NCI-H1105 (cell line): ENCODE data around the gene IFFO2.

ENCODE experiments used
- DNase-seq: peaks from one replicate; lab custom pipeline; 2025; lab: John Stamatoyannopoulos, UW

Gene IFFO2

DNA sequence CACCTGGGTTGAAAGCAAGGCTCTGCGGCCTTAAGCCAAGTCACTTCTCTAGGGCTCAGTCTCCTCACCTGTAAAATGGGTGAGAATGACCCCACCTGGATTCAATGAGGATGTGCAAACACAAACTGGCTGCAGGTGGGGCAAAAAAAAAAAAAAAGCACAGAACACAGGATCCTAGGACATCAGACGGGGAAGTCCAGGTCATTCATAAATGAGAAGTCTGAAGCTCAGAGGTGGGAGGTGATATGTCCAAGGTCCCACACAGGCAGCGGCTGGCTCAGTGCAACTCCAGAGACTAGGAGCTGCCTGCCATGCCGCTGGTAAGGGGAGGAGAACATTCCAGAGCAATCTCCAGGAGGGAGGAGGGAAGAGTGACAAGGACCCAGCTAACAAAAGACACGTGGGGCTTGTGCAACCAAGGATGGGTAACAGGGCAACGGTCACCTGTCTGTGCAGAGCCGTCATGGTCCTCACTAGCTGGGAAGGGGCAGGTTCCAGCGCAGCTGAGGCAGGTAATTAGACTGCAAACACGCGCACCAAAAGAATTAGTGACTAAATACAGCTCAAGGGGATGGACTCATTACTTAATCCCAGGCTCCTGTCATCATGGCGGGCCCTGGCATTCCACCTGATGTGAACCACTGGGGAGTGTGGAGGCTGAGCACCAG lies 19.5 kb downstream of the IFFO2 start:
- DNase-seq: no peak

DNA sequence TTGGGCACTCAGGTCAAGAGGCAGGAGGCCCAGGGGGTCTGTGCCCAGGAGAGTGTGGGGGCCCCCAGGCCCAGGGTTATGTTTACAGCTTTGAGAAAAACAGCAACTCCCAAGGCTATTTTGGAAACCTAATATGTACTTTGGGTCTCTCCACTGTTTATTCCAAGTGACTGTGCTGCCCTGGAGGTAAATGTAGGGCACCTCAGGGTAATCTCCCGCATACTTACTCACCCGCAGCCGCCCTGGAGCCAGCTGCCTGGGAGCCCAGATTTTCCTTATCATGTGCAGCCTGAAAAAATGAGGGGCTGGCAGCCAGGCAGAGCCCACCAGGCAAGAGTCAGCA lies 20.0 kb downstream of the IFFO2 start:
- no peak for DNase-seq

DNA sequence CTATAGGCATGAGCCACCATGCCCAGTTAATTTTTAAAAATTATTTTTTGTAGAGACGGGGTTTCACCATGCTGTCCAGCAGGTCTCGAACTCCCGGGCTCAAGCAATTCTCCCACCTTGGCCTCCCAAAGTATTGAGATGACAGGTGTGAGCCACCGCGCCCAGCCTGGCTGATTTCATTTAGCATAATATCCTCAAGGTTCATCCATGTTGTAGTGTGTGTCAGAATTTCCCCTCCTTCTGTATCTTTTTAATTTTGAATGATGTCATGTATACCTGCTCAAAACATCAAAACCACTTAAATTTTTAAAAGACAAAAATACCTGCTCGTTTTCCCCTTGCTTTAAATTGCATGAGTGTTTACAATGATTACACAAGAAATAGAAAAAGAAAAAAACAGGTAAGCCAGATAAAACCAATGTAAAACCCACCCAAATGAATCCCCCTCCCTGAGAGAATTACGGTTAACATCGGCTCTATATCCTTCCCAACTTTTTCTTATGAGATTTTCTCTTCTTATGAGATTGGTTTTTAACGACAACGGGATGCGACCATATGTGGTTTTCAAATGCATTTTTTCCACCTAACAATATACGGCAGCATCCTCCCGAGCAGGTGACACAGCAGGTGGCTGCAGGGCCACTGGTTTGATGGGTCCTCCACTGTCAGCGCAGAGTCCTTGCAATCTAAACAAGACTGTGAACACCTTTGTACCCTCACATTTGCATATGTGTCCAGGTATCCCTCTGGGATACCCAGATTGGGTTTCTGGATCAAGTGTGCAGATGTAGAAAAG lies 22.1 kb downstream of the IFFO2 start:
- DNase-seq: no peak

DNA sequence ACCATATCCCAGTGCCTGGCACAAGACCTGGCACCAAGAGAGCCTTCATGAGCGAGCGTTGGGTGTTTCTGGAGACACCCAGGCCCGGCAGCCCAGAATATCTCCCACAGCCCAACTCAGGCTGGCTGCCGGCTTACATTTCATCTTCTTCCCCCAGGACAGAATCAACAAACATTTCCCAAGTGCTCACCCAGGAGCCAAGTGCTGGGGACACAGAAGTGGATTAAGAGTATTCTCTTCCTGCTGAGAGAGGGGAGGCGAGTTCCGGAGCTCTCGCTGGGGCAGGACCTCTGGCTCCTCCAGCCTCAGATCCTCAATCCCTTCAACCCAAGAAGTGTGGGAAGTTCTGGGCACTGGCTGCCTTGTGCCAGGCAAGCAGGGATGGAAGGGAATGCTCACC lies 23.6 kb downstream of the IFFO2 start:
- DNase-seq: no peak

DNA sequence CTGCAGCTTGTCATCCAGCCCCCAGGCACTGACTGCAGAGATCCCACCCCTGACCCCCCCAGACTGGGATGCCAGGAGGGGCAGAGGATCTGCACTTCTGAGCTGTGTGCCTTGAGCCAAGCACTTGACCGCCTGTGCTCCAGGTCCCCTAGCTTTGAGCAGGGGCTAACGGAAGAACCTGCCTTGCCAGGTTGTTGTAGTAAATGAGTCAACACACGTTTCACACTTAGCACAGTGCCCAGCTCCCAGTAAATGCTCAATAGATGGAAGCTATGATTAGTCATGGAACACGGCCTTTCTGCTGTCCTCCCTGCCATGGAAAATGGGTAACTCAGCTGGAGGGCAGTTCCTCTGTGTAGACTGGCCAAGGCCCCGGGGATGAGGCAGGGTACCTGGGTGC lies 24.1 kb downstream of the IFFO2 start:
- DNase-seq: no peak

DNA sequence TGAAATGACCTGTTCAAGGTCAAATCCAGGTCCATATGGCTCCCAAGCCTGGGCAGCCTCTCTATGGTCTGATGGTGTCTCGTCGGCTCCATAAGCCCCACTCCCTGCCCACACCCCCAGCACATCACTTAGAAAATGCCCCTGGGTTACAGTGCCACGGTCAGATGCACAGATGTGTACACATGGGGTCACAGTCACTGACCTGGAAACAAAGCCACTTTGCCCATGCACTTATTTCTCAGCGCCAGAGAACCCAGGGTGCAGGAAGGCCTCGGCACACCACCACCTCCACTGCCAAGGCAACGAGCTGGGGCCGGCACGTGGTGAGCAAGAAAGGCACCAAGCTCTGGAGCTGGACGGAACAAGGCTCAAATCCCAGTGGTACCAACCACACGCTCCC lies 24.7 kb downstream of the IFFO2 start:
- no peak for DNase-seq

DNA sequence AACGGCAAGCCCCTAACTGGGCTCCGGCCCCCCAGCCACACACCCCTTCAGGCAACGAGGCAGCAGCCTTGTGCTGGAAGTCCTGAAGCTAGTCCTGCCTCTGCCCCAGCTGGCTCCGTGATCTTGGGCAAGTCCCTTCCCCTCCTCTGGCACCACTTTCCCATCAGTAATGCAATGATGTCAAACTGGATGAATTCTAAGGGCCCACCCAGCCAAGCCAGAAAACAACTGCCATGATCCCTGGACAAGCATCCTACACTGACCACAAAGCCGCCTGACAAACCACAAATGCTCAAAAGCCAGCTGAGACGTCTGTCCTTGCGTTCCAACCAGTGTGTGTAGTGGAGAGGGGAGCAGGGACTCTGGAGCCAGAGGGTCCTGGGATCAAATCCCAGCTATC lies 26.8 kb downstream of the IFFO2 start:
- no peak for DNase-seq

DNA sequence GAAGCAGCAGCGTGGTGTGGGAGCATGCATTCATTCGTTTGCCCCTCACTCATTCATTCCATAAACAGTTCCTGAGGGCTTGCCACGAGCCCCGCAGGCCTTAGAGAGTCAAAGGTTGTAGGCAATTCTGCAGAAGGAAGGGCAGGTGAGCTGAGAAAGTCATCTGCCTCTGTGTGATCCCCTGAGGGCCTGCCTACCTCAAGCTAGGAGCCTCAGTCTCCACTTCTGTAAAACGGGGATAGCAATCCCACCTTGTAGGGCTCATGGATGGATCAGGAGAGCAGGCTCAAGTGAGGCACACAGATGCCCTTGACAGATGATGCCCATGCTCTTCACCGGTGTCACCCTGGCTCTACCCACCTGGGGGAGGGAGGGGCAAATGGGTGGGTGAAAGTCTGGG lies 27.5 kb downstream of the IFFO2 start:
- DNase-seq: no peak

DNA sequence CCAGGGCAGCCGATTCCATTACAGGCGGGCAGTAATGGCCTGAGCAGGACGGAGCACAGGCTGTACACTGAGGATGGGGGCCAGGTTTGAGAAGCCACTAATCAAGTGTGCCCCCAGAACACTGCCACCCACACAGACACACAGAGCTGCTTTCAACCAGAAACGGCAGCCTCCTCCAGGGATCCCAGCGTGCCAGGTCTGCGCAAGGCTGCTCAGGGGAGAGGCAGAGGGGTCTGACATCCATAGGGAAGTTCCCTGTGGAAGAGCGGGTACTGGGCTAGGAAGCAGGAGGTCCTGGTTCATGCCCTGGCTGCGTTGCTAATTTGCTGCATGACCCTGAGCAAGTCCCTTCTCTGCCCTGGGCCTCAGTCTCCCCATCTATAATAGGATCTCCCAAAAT lies 28.1 kb downstream of the IFFO2 start:
- DNase-seq: no peak

DNA sequence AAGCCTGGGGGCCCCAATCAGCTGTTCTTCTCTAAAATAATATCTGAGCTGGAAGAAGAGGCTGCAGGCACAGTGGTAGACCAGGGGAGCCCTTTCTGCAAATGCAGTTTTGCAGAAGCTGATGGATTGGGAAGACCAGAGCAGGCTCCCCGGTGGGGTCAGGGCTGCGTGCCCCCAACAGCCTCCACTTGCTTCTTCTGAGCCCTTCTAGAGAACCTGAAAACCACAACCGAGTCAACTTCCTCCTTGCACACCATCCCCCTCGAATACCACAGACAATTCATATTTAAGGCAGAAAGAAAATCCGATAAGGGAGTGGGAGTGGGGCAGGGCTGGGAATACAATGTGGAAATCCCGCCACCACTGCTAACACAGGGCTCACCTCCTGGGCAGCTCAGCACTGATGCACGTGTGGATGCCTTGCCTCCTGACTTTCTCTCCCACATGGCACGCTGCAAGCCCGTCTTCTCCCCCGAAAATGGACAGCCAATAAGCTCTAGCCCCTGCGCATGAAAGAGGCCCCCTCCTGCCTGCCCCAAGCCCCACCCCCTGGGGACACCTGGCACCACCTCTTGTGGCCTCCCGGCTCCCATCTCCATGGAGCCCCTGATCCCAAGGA lies 28.7 kb downstream of the IFFO2 start:
- DNase-seq: no peak

DNA sequence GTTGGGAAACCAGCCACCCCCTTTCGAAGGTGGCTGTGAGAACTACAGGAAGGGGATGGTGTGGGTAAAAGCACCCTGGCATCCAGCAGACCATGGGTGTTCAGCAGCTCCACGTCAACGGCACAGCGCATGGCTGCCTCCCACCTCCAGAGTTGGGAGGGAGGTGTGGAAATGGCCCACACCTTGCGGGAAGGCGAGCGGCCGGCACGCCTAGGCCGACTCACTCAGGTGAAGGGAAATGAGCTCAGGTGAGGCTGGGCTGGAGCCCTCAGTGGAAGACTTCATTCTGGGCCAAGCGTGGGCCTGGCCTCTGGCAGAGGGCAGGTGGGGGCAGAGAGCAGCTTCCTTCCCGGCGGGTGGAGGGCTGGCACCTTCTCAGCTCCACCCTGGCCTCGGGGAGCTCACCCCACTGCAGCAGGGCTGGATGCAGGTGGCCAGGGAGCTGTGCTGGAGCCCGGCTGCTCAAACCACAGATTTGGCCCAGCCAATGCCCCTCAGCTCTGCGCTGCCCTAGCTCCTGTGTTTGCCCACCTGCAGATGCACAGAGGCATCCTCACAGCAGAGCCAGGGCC lies 29.3 kb downstream of the IFFO2 start:
- DNase-seq: no peak

DNA sequence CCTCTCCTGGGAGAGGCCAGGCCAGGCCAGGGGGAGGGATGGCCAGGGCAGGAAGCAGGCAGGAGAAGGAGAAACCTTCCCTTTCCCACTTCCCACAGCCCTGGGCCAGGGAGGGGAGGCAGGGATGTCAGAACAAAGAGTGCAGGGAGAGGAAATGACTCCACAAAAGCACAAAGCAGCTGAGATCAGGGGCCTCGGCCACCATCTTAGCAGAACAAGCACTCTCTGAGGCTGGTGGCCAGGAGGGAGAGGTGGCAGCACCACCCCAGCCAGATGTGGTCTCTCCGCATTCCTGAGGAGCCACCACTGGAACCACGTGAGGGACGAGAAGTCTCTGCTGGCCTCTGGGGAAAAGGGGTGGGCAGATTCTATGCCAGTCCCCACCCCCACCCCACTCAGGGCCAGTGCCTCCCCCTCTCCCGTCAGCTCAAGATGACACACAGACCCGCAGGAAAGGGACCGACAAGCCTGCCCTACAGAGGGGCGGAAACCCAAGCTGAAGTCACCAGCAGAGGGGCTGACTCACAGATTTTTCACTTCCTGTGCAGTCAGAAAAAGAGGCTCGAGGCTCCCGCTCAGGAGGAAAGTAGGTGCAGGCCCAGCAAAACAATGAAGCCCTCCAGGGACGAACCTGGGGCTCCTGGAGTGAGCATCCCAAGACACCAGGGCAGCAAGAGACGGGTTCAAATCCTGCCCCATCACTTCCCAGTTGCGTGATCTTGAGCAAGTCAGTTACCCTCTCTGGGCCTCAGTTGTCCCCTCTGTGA lies 30.0 kb downstream of the IFFO2 start:
- no peak for DNase-seq

DNA sequence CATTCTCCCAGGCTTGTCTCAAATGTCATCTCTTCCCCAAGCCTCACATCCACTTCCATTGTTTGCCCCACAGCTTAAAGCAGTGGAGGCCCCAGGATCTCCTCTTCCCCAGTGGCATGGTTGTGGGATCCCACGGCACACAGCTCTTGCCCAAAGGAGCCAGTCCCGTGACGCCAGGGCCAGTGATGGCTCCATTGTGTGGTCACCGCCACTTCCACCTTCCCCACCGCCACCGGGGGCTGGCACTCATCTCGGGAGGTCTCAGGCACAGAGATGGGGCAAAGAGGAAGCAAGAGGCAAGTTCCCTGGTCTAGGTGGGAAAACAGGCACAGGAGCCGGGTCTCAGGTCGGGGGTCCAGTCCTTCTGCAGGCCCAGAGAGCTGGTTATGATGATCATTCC lies 31.2 kb downstream of the IFFO2 start:
- no peak for DNase-seq

DNA sequence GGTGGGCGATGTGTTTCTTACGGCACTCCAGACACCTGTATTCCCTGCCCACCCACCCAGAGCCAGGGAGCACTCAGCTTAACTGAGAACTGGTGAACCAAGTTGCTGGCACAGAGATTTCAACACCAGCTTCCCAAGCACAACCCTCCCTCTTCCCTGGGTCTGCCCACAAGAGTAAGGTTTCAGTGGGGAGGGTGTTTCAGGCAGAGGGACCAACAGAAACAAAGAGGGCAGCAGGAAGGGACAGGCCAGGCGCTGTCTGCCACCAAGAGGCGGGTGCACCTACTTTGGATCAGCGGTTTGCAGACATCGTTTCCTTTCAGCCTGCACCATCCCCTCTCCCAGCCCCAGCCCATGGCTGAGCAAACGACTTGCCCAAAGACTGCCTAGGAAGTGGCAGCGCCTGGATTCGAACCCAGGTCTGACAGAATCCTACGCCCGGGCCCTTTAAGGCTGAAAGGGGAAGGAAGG lies 32.2 kb downstream of the IFFO2 start:
- peak; percentile 32 for DNase-seq

DNA sequence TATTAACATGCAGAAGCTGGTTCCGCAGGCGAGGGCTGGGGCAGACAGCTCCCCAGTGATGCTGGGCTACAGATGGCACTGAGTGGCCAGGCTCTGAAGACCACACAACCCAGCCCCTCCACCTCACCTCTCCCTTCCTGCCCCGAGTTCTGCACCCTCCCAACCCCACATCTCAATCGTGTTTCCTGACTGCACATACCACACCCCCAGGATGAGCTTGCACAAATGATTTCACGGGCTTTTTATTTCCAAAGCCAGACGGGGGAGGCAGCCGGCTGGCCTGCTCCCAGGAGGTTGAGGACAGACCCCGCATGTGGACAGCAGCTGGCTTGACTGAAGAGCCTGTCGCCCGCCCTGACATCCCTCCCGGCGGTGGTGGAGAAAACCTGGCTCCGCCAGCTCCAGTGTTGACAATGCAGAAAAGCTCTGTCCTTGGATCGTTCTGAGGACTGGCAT lies 32.7 kb downstream of the IFFO2 start:
- peak; percentile 50 for DNase-seq

DNA sequence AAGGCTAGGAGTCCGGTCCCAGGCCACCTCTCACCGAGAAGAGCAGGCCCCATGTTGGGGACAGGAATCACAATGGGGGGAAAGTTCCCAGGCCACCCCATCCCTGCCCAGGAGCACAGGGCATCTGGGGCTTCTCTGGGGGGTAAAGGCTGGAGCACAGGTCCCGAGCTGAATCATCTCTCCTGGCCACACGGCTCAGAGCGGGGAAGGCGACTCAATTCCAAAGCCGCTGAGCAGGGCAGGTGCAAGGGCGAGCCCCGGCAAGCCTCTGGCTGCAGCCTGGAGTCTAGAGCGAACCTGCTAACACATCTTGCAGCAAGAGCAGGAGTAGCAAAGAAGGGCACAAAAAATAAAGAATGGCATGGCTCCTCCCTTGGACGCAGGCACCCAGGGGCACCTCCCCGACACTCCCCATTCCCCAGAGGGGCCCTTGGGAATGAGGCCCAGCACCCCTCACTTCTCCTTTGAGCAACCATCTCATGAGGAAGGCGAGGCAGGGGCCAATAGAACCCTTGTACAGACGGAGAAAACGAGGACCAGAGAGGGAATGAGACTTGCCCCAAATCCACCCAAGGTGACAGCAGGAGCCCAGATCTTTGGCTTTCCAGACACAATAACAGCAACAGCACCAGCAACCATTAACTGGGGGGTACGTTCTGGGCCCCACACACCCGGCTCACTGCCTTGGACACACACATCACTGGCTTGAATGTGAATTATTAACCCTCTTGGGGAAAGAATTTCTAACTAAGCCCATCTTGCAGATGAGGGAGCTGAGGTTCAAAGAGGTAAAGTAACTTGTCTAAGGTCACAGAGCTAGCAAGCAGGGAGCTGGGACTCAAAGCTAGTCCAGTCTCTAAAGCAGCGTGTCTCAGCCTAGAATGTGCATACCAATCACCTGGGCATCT lies 33.4 kb downstream of the IFFO2 start:
- peak; percentile 69 for DNase-seq

DNA sequence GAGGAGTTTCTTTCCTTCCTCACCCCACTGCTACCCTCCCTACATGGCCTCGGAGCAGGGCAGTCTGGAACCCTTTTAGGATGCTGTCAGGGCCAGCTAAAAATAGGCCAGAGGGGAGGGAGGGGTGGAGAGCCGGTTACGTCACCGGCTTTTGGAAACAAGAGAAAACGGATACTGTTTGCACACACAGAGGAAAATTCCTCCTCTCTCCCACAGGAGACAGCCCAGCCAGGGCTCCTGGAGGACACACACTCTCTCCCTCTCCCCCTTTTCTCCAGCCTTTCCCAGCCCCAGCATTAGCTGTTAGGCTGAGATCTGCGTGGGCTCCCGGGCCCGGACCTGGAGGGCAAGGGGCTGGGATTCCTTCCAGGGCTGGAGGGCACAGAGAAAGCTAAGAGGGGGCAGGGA lies 34.2 kb downstream of the IFFO2 start:
- DNase-seq: no peak

DNA sequence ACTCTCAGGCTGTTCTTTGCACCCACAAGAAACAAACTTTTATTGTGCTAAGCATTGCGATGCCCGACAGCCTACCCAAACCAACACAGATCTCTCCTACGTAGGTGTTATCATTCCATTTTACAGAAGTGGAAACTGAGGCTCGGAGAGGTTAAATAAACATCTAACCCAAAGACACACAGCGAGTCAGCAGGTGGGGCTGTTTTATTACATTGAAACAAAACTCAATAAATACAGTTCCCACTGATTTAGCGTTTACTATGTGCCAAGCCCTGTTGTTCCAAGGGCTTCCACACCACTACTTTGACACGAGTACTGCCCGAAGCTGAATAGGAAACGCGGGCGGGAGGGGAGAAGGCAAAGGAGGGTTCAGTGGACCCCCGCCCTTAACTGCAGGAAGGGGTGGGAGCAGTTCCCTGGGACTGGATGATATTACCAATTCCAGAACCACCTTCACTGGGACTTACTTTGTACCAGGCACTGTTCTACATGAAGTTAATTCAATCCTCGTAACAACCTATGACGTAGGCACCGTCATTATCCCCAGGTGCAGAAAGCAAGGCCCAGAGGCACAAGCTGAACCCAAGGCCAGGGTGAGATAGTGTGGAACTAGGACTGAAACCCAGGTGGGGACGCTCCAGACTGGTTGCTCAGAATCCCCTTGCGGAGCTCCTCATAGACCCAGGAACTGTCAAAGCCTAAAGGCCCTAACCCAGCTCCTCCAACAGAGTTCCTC lies 34.8 kb downstream of the IFFO2 start:
- no peak for DNase-seq

DNA sequence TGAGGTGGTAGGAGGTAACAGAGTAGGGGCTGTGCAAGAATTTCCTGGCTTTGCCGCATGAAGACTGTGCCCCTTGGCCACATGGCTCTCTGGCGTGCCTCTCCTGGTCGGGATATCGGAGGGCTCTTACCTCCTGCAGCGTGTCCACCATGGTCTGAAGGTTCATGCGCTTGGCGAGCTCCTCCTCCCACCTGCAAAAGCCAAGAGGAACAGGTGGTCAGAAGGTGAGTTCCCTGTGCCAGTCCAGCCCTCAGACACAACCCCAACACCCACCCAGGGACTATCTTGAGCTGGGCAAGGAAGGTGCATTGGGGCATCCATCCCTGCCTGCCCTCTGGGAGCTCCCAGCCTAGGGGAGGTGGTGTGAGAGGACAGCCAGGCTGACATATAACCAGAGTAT lies 35.5 kb downstream of the IFFO2 start:
- DNase-seq: no peak

DNA sequence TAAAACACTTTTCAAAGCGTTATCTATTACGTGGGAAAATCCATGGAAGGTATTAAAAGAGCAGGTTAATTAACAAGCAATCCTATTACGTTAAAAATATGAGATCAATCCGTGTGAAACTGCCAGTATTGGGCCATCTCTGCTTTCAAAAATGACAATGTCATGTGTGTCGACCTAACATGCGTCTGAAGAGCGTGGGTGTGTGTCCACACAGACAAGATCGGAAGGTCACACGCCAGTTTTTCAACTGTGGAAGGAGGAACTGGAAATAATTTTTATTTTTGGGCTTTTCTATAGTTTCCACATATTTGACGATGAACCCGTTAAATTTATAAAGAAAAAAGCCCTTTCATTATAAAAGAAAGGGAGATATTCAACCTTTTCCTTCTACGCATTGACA lies 36.5 kb downstream of the IFFO2 start:
- DNase-seq: no peak
